Cardiac fibroblast (primary cell): ENCODE data around the gene NHSL2.
A peak's percentile ranks its signal among the peaks of the same experiment; 100 is the strongest.

Experiments
- DNase-seq, 2 donors: peaks; one replicate each; pipeline versions ENCODE4 v3.0.0 to v3.0.0-alpha.2; 2010; ENCODE audit warnings: low read depth in 2 of 2
- H3K4me3 ChIP-seq, 2 donors: replicated peaks in 1 of 2; 1 replicate in 1 of 2; 2 replicates in 1 of 2; pipeline ENCODE4 v1.5.1; 2011; ENCODE audit warnings: low read depth in 2 of 2, low read length in 2 of 2, mild to moderate bottlenecking in 2 of 2, moderate library complexity in 1 of 2
- TF ChIP-seq, protein P1 (sequence below): IDR thresholded peaks from one replicate; pipeline ENCODE4 v1.5.1; 2011; ENCODE audit warnings: low read depth, mild to moderate bottlenecking, low read length, inconsistent platforms

NHSL2 gene

GRCh38 chrX:71885099-71885498 is 25.5 kb upstream of the NHSL2 start:
- TF ChIP-seq, protein P1, sequence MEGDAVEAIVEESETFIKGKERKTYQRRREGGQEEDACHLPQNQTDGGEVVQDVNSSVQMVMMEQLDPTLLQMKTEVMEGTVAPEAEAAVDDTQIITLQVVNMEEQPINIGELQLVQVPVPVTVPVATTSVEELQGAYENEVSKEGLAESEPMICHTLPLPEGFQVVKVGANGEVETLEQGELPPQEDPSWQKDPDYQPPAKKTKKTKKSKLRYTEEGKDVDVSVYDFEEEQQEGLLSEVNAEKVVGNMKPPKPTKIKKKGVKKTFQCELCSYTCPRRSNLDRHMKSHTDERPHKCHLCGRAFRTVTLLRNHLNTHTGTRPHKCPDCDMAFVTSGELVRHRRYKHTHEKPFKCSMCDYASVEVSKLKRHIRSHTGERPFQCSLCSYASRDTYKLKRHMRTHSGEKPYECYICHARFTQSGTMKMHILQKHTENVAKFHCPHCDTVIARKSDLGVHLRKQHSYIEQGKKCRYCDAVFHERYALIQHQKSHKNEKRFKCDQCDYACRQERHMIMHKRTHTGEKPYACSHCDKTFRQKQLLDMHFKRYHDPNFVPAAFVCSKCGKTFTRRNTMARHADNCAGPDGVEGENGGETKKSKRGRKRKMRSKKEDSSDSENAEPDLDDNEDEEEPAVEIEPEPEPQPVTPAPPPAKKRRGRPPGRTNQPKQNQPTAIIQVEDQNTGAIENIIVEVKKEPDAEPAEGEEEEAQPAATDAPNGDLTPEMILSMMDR: no peak
- DNase-seq: no peak
- H3K4me3 ChIP-seq: no peak overlapping the region

DNA sequence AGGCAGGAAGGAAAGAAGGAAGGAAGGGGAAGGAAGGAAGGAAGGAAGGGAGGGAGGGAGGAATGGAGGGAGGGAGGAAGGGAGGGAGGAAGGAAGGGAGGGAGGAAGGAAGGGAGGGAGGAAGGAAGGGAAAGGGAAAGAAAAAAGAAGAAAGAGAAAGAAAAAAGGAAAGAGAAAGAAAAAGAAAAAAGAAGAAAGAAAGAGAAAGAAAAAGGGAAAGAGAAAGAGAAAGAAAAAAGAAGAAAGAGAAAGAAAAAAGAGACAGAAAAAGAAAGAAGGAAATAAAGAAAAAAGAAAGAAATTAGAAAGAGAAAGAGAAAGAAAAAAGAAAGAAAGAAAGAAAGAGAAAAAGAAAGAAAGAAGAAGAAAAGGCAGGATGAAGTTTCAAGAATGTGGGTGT is 15.0 kb upstream of the NHSL2 start:
- TF ChIP-seq, protein P1: no peak
- no peak overlapping the region for H3K4me3 ChIP-seq

DNA sequence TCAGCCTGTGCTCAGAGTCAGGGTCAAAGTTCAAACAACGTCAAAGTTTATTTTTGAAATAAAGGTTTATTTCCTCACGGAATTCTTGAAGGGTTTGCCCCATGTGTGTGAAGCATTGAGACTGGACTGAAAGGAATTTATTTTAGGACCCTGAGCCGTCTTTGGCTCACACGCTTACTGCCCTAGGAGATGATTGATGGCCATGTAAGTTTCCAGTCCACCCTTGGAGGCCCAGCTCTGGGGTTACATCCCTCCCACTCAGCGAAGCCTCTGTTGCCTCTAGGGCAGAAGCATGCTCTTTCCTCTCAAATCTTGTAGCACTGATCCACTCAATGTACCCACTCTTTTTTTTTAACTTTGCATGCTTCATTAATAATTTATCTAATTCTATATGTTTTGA is 4.5 kb upstream of the NHSL2 start:
- TF ChIP-seq, protein P1: no peak
- no peak for DNase-seq
- no peak overlapping the region for H3K4me3 ChIP-seq

More for the DNA sequence above, 15.0 kb upstream of the NHSL2 start:
- DNase-seq: no peak

DNA sequence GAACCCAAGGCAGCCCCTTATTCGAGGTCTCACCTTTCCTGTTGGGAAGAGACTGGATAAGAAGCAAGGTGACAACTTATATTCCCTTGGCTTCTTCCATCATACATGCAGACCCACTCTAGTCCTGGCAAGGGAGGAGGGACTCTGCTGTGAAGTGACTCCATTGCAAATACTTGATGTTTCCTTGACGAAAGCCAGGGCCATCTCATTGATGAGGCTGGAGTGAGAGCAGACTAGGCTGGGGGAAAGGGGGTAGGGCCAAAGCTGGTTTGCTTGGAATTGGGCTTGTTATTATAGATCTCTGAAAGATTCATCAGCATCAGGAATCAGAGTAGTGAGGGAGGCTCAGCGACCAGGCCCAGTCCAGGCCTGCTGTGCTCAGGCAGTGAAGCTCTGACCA is 2.3 kb upstream of the NHSL2 start:
- no peak for DNase-seq
- H3K4me3 ChIP-seq: no peak overlapping the region
- TF ChIP-seq, protein P1: no peak

DNA sequence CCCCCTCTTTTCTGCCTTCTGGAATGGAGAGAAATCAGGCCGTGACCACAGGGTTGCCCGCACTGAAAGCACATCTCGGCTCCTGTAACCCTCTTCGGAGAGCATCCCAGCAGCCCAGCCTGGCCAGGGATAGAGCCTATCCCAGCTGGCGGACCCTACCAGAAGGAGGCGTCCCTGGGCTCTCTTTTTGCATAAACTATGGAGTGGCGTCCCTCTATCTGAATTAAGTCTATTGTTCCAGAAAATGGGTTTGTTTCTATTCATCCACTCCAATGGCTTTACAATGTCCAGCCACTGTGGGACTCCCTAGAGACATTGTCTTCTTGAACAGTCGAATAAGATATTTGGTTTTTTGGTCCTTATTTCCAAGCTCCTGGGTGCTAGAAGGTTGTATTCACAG is 689 bp upstream of the NHSL2 start:
- TF ChIP-seq, protein P1: peak; percentile 9
- no peak overlapping the region for H3K4me3 ChIP-seq
- DNase-seq: no peak

DNA sequence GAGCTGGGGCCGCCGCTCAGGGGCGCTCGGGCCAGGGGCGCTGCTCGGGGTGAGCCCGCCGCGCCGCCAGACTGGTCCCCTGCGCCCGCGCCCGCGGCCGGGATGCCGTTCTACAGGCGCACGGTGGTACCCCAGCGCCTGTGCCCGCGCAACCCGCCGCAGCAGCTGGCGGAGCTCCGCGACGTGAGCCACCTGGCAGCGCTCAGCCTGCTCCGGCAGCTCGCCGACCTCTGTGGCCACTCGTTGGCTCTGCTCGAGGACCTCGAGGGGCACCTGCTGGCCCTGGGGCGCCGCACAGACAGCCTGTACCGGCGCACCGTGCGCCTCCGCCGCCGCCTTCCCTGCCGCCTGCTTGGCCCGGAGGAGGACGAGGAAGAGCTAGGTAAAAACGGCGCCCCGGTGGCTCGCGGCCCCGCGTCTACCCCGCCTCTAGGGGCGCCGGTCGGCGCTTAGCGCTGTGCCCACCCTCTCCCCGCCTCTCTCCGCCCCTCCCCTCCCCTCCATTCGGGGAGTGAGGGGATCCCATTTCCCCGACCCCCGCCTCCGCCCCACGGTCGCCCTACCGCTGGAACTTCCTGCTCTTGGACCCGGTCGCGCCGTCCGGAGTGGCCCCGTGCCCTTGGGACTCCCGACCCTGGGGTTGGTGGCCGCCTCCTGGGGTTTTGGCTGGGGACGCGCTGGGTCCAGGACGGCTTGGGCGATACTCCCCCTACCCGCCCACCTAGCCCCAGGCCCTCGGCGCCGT is 513 bp downstream of the NHSL2 start:
- peak overlapping the region; percentile 14 to 41 for H3K4me3 ChIP-seq
- no peak for DNase-seq
- TF ChIP-seq, protein P1: no peak

- TF ChIP-seq, protein P1: no peak
- no peak for DNase-seq
- peak overlapping the region in 1 of 2 donors; percentile 41 for H3K4me3 ChIP-seq
Observed at GRCh38 chrX:71911731-71912050, 1.0 kb downstream of the NHSL2 start.
